OCI-LY3 (cell line): Measurements from ENCODE around the gene RETREG2.

Source experiments
- EZH2phosphoT487 ChIP-seq: fragments of 200-600 bp; shearing (Covaris generic); IDR thresholded peaks from 2 replicates; pipeline ENCODE4 v1.6.1; 2018; ENCODE audit warnings: antibody characterized with exemption, mixed run types, low read depth
- TF ChIP-seq, protein P1 (sequence below): fragments of 200-600, 300-600 bp; sonication (generic); IDR thresholded peaks from 2 replicates; pipeline ENCODE4 v1.5.1; 2014; ENCODE audit warnings: antibody characterized with exemption, low read length, low read depth

DNA sequence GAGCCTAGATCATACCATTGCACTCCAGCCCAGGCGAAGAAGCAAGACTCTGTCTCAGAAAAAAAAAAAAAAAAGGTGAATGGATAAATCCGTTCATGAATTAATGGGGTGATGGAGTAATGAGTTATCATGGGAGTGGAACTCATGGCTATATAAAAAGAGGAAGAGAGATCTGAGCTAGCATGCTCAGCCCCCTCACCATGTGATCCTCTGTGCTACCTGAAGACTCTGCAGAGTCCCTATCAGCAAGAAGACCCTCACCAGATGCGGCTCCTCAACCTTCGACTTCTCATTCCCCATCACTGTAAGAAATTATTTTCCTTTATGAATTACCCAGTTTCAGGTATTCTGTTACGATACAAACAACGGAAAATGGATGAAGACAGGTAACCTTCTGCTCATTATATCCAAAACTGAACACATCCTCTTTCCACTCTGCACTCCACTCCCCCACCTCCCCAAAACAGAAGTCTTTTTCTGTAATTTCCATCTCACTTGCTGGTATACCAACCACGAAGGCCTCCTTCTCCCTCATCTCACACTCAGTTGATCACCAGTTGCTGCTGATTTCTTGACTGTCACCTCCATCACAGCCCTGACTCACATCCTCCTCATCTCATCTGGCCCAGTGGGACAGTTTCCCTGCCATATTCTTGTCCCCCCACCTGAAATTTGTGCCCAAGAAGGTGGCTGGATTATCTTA is 8.8 kb downstream of the RETREG2 start:
- TF ChIP-seq, protein P1, sequence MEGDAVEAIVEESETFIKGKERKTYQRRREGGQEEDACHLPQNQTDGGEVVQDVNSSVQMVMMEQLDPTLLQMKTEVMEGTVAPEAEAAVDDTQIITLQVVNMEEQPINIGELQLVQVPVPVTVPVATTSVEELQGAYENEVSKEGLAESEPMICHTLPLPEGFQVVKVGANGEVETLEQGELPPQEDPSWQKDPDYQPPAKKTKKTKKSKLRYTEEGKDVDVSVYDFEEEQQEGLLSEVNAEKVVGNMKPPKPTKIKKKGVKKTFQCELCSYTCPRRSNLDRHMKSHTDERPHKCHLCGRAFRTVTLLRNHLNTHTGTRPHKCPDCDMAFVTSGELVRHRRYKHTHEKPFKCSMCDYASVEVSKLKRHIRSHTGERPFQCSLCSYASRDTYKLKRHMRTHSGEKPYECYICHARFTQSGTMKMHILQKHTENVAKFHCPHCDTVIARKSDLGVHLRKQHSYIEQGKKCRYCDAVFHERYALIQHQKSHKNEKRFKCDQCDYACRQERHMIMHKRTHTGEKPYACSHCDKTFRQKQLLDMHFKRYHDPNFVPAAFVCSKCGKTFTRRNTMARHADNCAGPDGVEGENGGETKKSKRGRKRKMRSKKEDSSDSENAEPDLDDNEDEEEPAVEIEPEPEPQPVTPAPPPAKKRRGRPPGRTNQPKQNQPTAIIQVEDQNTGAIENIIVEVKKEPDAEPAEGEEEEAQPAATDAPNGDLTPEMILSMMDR = no peak
- no peak for TF ChIP-seq EZH2phosphoT487
